ENCODE measurements around the gene RAB11FIP4.

Gene RAB11FIP4

GRCh38 chr17:31560616-31561235, 169.3 kb downstream of the RAB11FIP4 start:
- in situ Hi-C loops (cut with MboI; ENCODE audit: low sequenced_read_pairs), result no loop called here

DNA sequence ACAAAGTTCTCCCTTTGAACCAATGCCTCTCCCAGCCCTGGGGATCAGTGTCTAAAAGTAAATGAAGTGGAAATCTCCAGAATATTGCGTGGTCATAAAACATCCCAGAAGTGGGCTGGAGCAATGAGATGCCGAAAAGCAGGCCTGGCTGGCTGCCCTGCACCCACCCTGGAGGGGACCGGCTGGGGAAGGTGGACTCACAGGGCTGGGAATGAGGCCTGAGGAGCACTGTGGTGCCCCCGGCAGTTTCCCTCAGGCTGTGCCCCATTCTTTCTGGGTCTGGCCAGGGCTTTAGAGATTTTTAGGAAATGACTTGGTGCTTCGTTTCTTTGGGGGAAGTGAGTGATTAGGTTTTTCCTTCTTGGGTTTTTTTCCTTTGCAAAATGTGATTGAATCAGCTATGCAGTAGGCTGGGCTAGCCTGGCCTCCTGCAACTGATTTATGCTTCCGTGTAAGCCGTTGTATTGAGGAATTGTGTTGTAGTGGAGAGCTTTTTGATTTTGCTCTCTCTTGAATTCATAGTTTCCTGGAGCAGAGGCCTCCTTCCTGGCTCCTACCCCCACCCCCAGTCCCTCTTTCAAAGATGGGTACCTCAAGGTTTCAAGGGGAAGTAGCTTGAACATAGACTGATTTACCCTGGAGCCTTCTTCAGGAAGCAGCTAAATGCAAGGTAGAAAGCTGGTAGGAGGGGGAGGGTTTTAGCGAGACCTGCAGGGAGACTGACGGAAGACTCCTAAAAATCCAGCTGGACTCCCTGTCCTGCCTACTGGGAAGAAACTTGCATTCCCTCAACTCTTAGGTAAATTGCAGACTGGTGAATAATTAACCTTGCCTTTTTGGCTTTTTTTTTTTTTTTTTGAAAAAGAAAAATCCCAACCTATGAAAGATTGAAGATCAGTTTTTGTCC, 170.2 kb downstream of the RAB11FIP4 start:
- in situ Hi-C loops (cut with MboI; ENCODE audit: low sequenced_read_pairs), result no loop called here

DNA sequence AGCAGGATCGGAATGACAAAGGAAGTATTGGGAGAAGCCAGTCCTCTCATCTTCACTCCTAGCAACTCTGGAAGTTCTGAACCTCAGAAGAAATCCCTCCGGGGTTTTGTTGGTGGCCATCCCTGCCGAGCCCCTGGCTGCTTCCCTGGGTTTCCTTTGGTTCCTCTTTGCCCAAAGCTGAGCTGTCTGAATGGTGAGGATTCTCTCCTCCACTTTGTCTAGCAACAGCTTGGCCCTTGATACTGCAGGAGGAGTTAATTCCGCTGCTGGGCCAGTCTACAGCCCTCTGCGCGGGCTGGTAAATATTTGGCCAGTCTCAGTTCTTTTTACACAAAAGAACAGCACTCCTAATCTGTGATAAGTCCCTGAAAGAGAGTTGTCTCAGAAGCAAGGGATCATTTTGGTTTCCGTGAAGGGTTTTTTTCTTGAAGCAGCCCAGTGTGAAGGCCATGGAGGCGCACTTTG, 170.9 kb downstream of the RAB11FIP4 start:
- in situ Hi-C loops (cut with MboI; ENCODE audit: low sequenced_read_pairs), result no loop called here

- in situ Hi-C loops (cut with MboI; ENCODE audit: low sequenced_read_pairs), result no loop called here
Observed at GRCh38 chr17:31564291-31564690, 172.8 kb downstream of the RAB11FIP4 start.

DNA sequence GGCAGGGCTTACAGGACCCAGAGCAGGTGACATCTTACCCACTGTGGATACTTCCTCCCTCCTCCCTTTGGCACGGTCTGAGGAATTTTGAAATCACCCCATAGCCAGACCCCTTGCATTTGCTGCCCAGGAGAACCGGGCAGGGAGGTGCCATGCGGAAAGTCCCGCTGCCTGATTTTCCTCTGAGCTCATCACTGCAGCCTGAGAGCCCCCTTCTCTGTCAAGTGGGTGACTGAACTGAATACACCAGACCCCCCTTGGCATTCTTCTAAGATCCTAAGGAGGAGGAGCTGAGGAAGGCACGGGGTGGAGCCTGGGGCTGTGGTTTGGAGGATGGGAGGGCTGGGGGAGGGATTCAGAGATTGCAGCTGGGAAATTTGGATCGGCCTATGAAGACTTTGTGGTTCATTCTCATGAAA, 173.4 kb downstream of the RAB11FIP4 start:
- in situ Hi-C loops (cut with MboI; ENCODE audit: low sequenced_read_pairs), result no loop called here

DNA sequence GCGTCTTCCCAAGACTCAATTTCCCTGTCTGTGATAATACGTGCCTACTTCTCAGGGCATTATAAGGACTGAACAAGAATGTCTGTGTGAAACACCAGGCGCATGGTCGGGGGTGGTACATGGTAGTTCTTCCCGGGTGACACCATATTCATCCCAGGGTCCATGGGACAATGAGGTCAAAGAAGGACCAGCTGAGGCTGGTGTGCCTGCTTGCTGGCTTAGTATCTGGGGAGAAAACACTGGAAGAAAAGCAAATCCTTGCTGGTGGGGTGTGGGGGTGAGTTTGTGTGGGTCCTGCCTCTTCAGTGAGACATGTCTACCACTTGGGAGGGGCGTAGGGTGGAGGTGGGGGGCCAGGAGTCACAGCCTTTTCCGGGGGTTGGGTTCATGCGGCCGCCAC, 174.2 kb downstream of the RAB11FIP4 start:
- in situ Hi-C loops (cut with MboI; ENCODE audit: low sequenced_read_pairs), result no loop called here

DNA sequence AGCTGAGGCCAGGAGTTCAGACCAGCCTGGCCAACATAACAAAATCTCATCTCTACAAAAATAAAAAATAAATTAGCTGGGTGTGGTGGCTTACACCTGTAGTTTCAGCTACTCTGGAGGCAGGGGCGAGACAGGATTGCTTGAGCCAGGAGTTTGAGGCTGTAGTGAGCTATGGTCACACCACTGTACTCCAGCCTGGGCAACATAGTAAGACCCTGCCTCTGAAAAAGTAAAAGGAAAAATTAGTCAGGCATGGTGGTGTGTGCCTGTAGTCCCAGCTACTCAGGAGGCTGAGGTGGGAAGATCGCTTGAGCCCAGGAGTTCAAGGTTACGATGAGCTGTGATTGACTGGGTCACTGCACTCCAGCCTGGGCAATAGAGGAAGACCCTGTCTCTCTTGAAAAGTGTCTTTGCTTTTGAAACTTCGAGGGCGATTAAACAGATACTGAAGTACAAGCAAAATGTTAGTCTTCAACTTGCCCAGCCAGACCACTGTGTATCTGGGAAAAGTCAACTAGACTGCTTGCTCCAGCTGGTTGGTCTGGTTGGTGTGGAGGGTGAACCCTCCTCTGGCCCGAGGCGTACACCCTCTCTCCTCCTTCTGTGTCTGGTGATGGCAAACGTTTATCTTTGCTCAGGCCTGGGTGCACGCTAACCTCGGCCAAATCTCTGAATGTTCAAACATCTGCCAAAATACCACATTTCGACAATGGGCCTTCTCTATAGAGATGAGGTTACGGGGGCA, 174.9 kb downstream of the RAB11FIP4 start:
- in situ Hi-C loops (cut with MboI; ENCODE audit: low sequenced_read_pairs), result no loop called here

- in situ Hi-C loops (cut with MboI; ENCODE audit: low sequenced_read_pairs), result no loop called here
Observed at GRCh38 chr17:31566992-31567373, 175.5 kb downstream of the RAB11FIP4 start.

DNA sequence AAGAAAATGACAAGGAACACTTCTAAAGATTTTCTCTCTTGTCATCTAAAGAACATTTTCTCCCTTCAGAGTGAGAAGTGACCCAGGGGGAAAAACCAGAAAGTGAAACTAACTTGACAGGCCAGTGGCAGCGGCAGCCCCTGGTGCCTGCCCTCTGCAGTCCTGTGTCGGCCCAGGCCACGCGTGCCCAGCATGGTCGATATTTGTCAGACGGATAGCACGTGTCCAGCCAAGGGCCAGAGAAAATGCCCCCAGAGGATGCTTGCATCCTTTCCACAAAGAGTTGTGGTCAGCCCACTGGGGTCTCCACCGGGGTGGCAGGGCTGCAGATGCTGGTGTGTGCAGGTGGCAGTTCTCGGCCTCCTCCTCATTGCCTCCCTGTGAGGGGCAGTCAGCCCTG, 176.6 kb downstream of the RAB11FIP4 start:
- in situ Hi-C loops (cut with MboI; ENCODE audit: low sequenced_read_pairs), result no loop called here

GRCh38 chr17:31568539-31568938, 177.1 kb downstream of the RAB11FIP4 start:
- in situ Hi-C loops (cut with MboI; ENCODE audit: low sequenced_read_pairs), result no loop called here

DNA sequence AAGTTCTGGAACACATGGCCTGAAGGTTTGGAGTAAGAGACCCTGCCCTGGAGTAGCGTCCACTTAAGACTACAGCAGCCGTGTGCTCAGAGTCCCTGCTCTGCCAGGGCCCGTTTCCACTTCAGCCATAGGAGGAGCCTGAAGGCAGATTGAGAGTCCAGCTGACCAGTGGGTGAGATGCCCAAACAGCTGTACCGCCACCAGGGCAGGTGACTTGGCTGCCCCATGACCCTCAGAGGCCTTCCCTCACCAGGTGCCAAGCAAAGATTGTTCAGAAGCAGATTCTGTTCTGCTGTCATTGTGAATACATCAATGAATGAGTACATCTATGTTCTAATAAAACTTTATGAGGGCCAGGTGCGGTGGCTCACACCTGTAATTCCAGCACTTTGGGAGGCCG, 178.8 kb downstream of the RAB11FIP4 start:
- in situ Hi-C loops (cut with MboI; ENCODE audit: low sequenced_read_pairs), result no loop called here

DNA sequence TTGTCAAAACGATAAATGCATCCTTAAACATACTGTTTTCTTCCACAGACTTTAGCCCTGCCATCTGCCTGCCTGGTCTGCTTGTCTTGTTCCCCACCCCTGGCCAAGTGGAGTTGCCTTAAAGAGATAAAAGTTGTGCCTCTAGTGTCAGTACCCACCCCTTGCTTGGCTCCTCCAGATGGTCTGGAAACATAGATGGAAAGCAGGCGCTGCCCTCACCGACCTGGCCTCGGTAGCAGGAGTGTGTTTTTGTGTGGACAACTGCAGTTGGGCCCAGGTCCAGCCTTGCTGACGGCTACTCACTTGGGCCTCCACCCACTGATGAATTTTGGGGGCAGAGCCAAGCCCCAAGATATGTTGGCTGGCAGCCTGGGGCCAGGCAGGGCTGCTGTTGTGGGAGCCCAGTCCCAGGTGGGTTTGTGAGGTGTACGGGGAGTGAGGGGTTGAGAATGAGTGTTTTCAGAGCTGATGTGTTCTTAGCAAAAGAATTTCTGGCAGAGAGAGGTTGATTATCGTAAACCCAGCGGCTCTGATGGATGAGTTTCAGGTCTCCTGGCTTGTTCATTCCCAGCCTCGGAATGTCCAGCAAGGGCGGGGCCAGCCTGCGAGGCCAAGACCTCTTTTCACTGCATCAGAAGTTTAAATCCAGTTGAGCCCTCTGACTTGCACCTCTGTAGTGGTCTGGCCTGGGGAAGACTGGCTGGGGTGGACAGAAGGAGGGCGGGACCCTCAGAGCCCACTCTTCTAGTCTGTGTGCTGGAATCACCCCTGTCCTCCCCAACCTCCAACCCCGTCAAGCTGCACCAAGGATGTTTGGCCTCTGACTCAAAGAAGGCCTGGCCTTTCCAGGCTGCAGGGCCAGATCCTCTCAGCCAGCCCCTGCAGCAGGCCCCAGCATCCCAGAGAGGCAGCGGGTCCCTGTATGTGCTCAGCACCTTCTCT, 179.7 kb downstream of the RAB11FIP4 start:
- in situ Hi-C loops (cut with MboI; ENCODE audit: low sequenced_read_pairs), result no loop called here

GRCh38 chr17:31572341-31572740, 180.9 kb downstream of the RAB11FIP4 start:
- in situ Hi-C loops (cut with MboI; ENCODE audit: low sequenced_read_pairs), result no loop called here

GRCh38 chr17:31573047-31573446, 181.6 kb downstream of the RAB11FIP4 start:
- in situ Hi-C loops (cut with MboI; ENCODE audit: low sequenced_read_pairs), result no loop called here

DNA sequence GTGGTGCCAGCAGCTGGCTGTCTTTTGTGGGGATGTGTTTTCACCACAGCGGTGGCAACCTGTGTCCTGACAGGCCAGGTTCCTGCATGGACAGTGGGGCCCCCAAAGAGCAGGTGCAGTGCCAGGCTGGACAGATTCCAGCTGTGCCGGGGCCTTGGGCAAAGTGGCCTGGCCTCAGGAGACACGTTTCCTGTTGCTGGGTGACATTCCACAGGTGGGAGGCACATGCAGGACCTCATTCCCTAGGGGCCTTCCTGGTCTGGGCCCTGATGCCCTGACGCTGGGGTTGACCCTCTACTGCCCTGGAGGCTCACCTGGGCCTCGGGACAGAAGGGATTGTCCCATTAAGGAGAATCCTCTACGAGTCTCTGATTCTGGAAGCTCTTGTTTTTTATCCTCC, 182.4 kb downstream of the RAB11FIP4 start:
- in situ Hi-C loops (cut with MboI; ENCODE audit: low sequenced_read_pairs), result no loop called here

DNA sequence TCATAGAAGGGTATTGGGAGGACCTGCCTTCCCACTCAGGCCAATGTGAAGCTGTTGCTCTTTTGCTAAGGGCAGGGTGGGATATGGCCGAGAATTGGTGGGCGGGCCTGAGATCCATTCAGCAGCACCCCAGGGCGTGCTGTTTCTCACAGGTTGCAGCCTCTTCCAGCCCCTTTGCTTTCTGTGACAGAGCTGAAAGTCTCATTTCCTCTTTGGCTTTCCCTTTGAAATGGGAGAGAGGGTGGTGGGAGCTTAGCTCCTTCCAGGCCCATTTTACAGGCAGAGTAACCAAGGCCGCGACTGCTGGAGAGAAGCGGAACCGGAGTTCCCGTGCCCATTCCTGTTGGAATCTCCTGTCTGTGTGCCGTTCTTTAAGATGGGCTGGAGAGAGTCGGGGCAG, 183.0 kb downstream of the RAB11FIP4 start:
- in situ Hi-C loops (cut with MboI; ENCODE audit: low sequenced_read_pairs), result no loop called here

- in situ Hi-C loops (cut with MboI; ENCODE audit: low sequenced_read_pairs), result no loop called here
Observed at GRCh38 chr17:31575043-31575442, 183.6 kb downstream of the RAB11FIP4 start.

- in situ Hi-C loops (cut with MboI; ENCODE audit: low sequenced_read_pairs), result no loop called here
Observed at GRCh38 chr17:31579265-31579664, 187.8 kb downstream of the RAB11FIP4 start.

DNA sequence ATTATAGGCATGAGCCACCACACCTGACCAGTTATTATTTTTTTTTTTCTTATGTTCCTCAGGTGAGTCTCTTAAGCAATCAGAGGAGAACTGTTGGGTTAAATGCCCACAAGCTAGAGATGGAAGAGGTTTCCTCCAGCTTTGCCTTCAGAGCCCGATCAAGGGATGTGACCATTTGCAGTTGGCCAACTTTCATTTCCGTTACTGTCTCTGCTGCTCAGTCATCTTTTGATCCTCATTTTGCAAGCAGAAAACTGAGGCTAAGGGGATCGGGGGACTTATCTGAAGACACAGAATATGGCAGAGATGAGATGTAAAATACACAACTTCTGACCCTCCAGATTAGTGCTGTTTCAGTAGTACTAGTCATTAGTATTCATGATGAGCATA, 188.8 kb downstream of the RAB11FIP4 start:
- in situ Hi-C loops (cut with MboI; ENCODE audit: low sequenced_read_pairs), result no loop called here

DNA sequence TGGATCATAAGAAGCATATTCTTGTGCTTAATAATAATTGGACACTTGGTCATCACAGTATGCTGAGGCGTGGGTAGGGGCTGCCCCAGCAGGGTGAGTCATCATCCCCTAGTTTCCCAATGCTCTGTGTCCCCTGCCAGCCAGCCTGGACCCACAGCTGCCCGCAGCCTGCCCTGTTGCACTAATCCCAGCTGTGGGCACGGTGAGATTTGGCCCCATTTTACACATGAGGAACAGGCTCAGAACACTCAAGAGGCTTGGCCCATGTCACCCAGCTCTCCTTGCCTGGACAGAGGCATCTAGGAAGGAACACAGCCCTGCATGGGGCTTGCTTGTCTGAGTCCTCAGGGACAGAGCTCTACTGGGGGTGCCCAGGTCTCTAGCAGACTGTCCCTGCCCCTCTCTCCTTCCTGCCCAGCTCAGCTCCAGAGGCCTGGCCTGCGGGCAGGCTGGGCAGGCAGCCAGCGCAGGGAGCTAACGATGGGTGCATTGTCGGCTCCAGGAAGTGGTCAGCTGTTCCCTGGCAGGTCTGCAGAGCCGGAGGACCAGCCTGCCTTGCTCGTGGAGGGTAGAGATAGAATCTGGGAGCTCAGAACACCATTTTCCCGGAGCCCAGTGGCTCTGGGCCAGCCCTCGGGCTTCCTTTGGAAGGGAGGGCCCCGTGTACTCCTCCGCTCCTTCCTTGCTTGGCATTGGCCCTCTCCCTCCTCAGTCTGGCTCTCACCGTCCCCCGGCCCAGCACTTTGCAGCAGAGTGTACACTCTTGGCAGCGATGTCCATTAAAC, 189.4 kb downstream of the RAB11FIP4 start:
- in situ Hi-C loops (cut with MboI; ENCODE audit: low sequenced_read_pairs), result no loop called here

Data from HL-60/S4 treated with retinoic acid at 250 ng/mL for 4 days and 3 days (cell line).